Common myeloid progenitor, CD34-positive (primary cell): ENCODE measurements around the gene DUSP23.

Source experiments
- CTCF ChIA-PET: fragments of 350-600 bp; sonication (Branson Sonifier 250); formaldehyde crosslinking; loops from one replicate; lab custom pipeline; 2021; ENCODE audit warnings: antibody characterized with exemption; lab: Charles Lee
- POLR2A ChIA-PET: fragments of 350-600 bp; sonication (Branson Sonifier 250); formaldehyde crosslinking; loops from one replicate; lab custom pipeline; 2021; ENCODE audit warnings: antibody characterized with exemption; lab: Charles Lee
- DNase-seq, 3 donors: peaks; one replicate each; pipeline versions ENCODE4 v3.0.0 to v3.0.0-alpha.2; 2013
- H3K27ac ChIP-seq, 2 experiments: 1 replicate in 1 of 2; 2 replicates in 1 of 2; pipeline ENCODE4 v1.7.0; 2013; ENCODE audit warnings: inconsistent platforms in 2 of 2, low read length in 2 of 2, mild to moderate bottlenecking in 2 of 2, low read depth in 1 of 2, moderate library complexity in 1 of 2; ENCODE audit not compliant: severe bottlenecking in 2 of 2, insufficient read depth in 1 of 2, poor library complexity in 1 of 2
- H3K27me3 ChIP-seq, 5 experiments: replicated peaks in 2 of 5; 1 replicate in 3 of 5; 2 replicates in 2 of 5; pipeline versions ENCODE4 v1.6.1 to v1.7.0; 2013; ENCODE audit warnings: low read length in 4 of 5, mild to moderate bottlenecking in 2 of 5, moderate library complexity in 2 of 5, inconsistent platforms in 1 of 5; ENCODE audit not compliant: insufficient read depth in 5 of 5, control insufficient read depth in 4 of 5
- H3K36me3 ChIP-seq, 4 experiments: 1 replicate in 2 of 4; 2 replicates in 2 of 4; pipeline versions ENCODE4 v1.6.1 to v1.7.0; 2013; ENCODE audit warnings: low read length in 3 of 4, control low read depth in 1 of 4, mild to moderate bottlenecking in 1 of 4; ENCODE audit not compliant: control insufficient read depth in 4 of 4, insufficient read depth in 4 of 4
- H3K4me1 ChIP-seq, 4 experiments: 1 replicate in 3 of 4; 2 replicates in 1 of 4; pipeline versions ENCODE4 v1.6.1 to v1.7.1; 2013; ENCODE audit warnings: low read length in 3 of 4, mild to moderate bottlenecking in 3 of 4, control low read depth in 1 of 4, inconsistent platforms in 1 of 4, moderate library complexity in 1 of 4; ENCODE audit not compliant: control insufficient read depth in 4 of 4, insufficient read depth in 4 of 4; ENCODE audit errors: control extremely low read depth in 1 of 4
- H3K4me3 ChIP-seq, 7 experiments: 1 replicate in 4 of 7; 2 replicates in 3 of 7; pipeline versions ENCODE4 v1.5.1 to v1.7.0; 2013; ENCODE audit warnings: mild to moderate bottlenecking in 7 of 7, low read length in 6 of 7, moderate library complexity in 6 of 7, inconsistent platforms in 2 of 7, low read depth in 2 of 7, control low read depth in 1 of 7; ENCODE audit not compliant: insufficient read depth in 4 of 7, control insufficient read depth in 1 of 7; ENCODE audit errors: extremely low read depth in 1 of 7
- H3K9me3 ChIP-seq, 5 experiments: 1 replicate in 4 of 5; 2 replicates in 1 of 5; pipeline versions ENCODE4 v1.6.1 to v1.7.1; 2013; ENCODE audit warnings: low read length in 4 of 5, mild to moderate bottlenecking in 2 of 5, inconsistent platforms in 1 of 5, low read depth in 1 of 5, moderate library complexity in 1 of 5; ENCODE audit not compliant: control insufficient read depth in 4 of 5, insufficient read depth in 2 of 5; ENCODE audit errors: control extremely low read depth in 1 of 5
- WGBS: methylation state at CpG from one replicate; pipeline ENCODE4 v1.1.5; 2013; ENCODE audit not compliant: insufficient coverage; 5-methylcytosine and 5-hydroxymethylcytosine counted together

Gene DUSP23

GRCh38 chr1:159830722-159831121 is 50.0 kb downstream of the DUSP23 start:
- Histone ChIP-seq H3K9me3 (no peaks in the 10 kb centered on the region), H3K27ac (no peak overlapping the region), H3K4me3 (no peak overlapping the region), H3K4me1 (peaks cover 2 to 18% (median 14%) of the 10 kb centered on the region in 4 experiments), H3K27me3 (no peaks in the 10 kb centered on the region), H3K36me3 (no peaks in the 10 kb centered on the region)
- WGBS: 92% methylated on average over 6 of the region's 8 CpGs
- ChIA-PET CTCF (interaction anchor here (0.7 to 11.9 kb wide), 9 partner anchors 11 to 61 kb away, joined by 3 to 111 read pairs (median 7); partner anchors contain the start of gene FCRL6), POLR2A (interaction anchor here (1.1 kb wide), 1 partner anchor 62 kb away, joined by 3 read pairs; no protein-coding TSS in a partner anchor)
- DNase-seq: no peak

- H3K4me3 ChIP-seq: no peak overlapping the region
- no peaks in the 10 kb centered on the region for H3K27me3 ChIP-seq
- 95% methylated on average over 5 of the region's 7 CpGs for WGBS
- H3K27ac ChIP-seq: no peak overlapping the region
- H3K4me1 ChIP-seq: peaks cover 0 to 10% (median 5%) of the 10 kb centered on the region in 4 experiments
- H3K36me3 ChIP-seq: no peaks in the 10 kb centered on the region
- ChIA-PET CTCF (interaction anchor here (0.7 to 11.9 kb wide), 10 partner anchors 10 to 60 kb away, joined by 3 to 111 read pairs (median 5); partner anchors contain the start of gene FCRL6), POLR2A (interaction anchor here (1.1 kb wide), 1 partner anchor 33 kb away, joined by 4 read pairs; no protein-coding TSS in a partner anchor)
- H3K9me3 ChIP-seq: no peaks in the 10 kb centered on the region
- no peak for DNase-seq
These were observed 50.8 kb downstream of the DUSP23 start for GRCh38 chr1:159831412-159832141.
